D721Med (cell line): Measurements from ENCODE around the gene PIGK.

Experiments used
- DNase-seq: peaks from one replicate; pipeline ENCODE4 v3.0.0; 2011; ENCODE audit warnings: low spot score; ENCODE audit not compliant: insufficient read length
- FAIRE-seq: peaks from 2 replicates; lab custom pipeline; 2011; peaks lifted over from hg19 to GRCh38; lab: Jason Lieb, UNC
- CTCF ChIP-seq: IDR thresholded peaks from 2 replicates; pipeline ENCODE4 v1.5.1; 2012; ENCODE audit warnings: mild to moderate bottlenecking, control low read depth; ENCODE audit not compliant: insufficient read depth; ENCODE audit errors: missing control alignments

PIGK gene

GRCh38 chr1:77118712-77119111 is 100.5 kb downstream of the PIGK start:
- TF ChIP-seq CTCF: no peak
- FAIRE-seq (no peak), DNase-seq (no peak)

- DNase-seq (no peak), FAIRE-seq (no peak)
- TF ChIP-seq CTCF: no peak
Observed at GRCh38 chr1:77104672-77105071, 114.6 kb downstream of the PIGK start.

GRCh38 chr1:77103486-77103885 is 115.7 kb downstream of the PIGK start:
- DNase-seq (no peak), FAIRE-seq (no peak)
- TF ChIP-seq CTCF: no peak

GRCh38 chr1:77100875-77101274 is 118.4 kb downstream of the PIGK start:
- FAIRE-seq (no peak), DNase-seq (no peak)
- no peak for TF ChIP-seq CTCF

GRCh38 chr1:77096496-77097255 is 122.6 kb downstream of the PIGK start:
- FAIRE-seq (no peak), DNase-seq (no peak)

GRCh38 chr1:77095236-77095635 is 124.0 kb downstream of the PIGK start:
- DNase-seq: no peak

More at GRCh38 chr1:77096496-77097255, 122.6 kb downstream of the PIGK start:
- TF ChIP-seq CTCF: no peak

More at GRCh38 chr1:77095236-77095635, 124.0 kb downstream of the PIGK start:
- no peak for TF ChIP-seq CTCF
- FAIRE-seq: no peak
